ENCODE results near the gene TDG.
"Not testable (repeated sequence)": the region's sequence is repeated elsewhere in the genome, so short reads cannot be mapped to it uniquely, and the experiment has no call there.

The TDG gene

GRCh38 chr12:103962493-103962892, 3.2 kb upstream of the TDG start:
- DNase-seq, result no peak

GRCh38 chr12:103964805-103965204, 867 bp upstream of the TDG start:
- no peak for DNase-seq

GRCh38 chr12:103965255-103965589, 450 bp upstream of the TDG start:
- DNase-seq, result no peak

GRCh38 chr12:103966736-103967135, 1.1 kb downstream of the TDG start:
- DNase-seq, result no peak

- DNase-seq, result no peak
These were observed 3.7 kb downstream of the TDG start for GRCh38 chr12:103969391-103969790.

- DNase-seq, result no peak
These were observed 8.2 kb downstream of the TDG start for GRCh38 chr12:103973909-103974308.

GRCh38 chr12:103975368-103975767, 9.7 kb downstream of the TDG start:
- DNase-seq, result no peak

GRCh38 chr12:103978384-103978982, 12.8 kb downstream of the TDG start:
- no peak for DNase-seq

- no peak for DNase-seq
These were observed 21.2 kb downstream of the TDG start for GRCh38 chr12:103986829-103987228.

- no peak for DNase-seq
These were observed 28.6 kb downstream of the TDG start for GRCh38 chr12:103994235-103994634.

GRCh38 chr12:103996595-103996994, 30.9 kb downstream of the TDG start:
- DNase-seq, result no peak

GRCh38 chr12:103997286-103997900, 31.7 kb downstream of the TDG start:
- DNase-seq, result no peak

- DNase-seq, result no peak
These were observed 33.3 kb downstream of the TDG start for GRCh38 chr12:103998976-103999375.

GRCh38 chr12:104000807-104001434, 35.2 kb downstream of the TDG start:
- no peak for DNase-seq

GRCh38 chr12:104002686-104003085, 37.0 kb downstream of the TDG start:
- no peak for DNase-seq

- DNase-seq, result no peak
These were observed 37.9 kb downstream of the TDG start for GRCh38 chr12:104003596-104003995.

- DNase-seq, result no peak
These were observed 41.3 kb downstream of the TDG start for GRCh38 chr12:104006929-104007328.

GRCh38 chr12:104010121-104010520, 44.4 kb downstream of the TDG start:
- no peak for DNase-seq

GRCh38 chr12:104010606-104011169, 45.0 kb downstream of the TDG start:
- no peak for DNase-seq

GRCh38 chr12:104011253-104011652, 45.6 kb downstream of the TDG start:
- no peak for DNase-seq

GRCh38 chr12:104012331-104012730, 46.7 kb downstream of the TDG start:
- DNase-seq, result no peak

- not testable (repeated sequence) for DNase-seq
These were observed 56.2 kb downstream of the TDG start for GRCh38 chr12:104021862-104022261.

GRCh38 chr12:104022786-104023185, 57.1 kb downstream of the TDG start:
- DNase-seq, result no peak

GRCh38 chr12:104023710-104024109, 58.0 kb downstream of the TDG start:
- no peak for DNase-seq
